CD4-positive, alpha-beta T cell treated with Interleukin-6 for 4 hours (primary cell): ENCODE data around the gene KCNK5.

Experiments used
- DNase-seq: peaks from one replicate; pipeline ENCODE4 v3.0.0-alpha.2; 2020; ENCODE audit warnings: mixed read lengths

KCNK5 gene

DNA sequence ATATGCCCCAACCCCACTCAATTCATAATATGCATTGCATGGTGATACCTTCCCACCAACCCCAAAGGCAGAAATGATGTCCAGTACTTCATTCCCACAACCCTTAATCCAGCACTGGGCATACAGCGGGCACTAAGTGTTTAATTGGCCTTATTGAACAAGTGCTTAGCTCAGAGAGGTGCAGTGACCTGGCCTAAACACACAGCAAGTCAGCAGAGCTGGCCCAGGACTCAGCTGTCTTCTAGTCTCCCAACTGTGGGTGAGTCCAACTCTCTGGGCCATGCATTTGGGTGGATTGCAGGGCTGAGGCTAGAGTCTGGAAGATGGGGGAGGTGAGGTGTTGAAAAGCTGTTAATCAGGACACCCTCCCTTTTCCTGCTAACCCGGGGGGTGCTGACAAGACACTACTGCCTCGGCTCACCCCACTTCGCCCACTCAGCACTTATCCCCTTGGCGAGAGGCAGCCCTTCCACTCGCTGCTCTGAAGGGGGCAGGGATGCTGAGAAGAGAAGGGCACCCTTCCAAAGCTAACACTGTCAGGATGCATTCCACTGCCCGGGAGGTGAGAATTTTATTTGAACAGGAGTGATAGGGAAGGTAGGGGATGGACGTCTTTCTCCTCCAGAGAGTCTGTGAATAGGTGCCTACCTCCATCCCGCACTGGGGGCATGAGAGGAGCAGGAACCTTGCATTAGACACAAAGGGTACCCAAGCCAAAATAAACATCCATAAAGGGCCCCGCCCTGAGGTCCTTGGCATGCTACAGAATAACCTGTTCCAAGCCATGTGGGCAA is 14.2 kb downstream of the KCNK5 start:
- no peak for DNase-seq

DNA sequence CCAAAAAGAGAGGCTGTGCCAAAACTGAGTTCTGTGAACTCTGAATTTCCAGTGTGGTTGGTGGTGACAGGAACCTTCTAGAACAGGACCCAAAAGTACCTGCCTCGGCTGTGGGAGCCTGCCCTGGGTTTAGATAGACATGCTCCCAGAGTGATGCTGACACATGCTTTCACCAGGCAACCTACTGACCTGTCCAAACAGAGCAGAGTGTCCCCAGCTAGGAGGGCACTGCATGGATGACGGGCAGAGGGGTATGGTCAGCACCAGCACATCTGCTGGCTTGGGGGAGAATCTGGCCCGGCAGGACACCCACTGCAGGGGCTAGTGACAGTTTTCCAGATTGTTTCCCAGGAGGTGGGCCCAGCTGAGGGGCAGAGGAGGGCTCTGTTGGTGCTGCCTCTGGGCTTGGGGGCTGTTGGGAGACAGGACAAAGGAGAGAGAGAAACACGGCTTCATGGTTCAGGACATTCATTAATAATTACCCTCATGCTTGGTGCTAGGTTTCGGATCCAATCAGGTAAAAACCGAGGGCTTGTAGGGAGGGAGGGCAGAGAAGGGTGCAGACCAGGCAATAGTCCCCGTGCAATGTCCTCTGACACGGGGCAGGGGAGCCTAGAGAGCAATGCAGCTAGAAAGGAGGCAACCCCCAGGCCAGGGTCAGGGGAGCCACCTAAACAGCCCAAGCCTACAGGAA is 15.0 kb downstream of the KCNK5 start:
- no peak for DNase-seq

DNA sequence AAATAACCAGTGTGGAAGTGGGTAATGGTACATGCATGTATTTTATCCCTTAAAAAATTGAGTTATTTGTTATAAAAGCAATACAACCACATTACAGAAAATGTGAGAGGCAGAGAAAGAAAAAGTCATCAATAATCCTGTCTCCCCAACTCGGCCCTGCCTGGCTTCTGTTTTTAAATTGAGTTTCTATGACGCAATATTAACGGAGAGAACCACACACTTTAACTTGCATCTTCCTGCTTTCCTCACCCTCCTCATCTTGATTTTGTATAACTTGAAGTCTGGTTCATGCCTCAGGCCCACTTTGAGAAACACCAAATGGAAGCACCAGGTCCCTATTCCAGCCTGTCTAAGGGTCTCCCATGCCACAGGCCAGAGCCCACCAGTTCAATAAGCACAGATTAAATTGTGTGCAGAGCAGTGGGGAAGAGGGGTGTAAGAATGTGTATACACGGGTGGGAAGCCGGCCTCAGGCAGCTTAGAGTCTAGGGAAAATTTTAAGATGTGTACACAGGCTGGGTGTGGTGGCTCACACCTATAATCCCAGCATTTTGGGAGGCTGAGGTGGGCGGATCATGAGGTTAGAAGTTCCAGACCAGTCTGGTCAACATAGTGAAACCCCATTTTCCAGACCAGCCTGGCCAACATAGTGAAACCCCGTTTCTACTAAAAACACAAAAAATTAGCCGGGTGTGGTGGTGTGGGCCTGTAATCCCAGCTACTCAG is 15.9 kb downstream of the KCNK5 start:
- no peak for DNase-seq

- no peak for DNase-seq
Measured at GRCh38 chr6:39211183-39211582, 18.1 kb downstream of the KCNK5 start.

DNA sequence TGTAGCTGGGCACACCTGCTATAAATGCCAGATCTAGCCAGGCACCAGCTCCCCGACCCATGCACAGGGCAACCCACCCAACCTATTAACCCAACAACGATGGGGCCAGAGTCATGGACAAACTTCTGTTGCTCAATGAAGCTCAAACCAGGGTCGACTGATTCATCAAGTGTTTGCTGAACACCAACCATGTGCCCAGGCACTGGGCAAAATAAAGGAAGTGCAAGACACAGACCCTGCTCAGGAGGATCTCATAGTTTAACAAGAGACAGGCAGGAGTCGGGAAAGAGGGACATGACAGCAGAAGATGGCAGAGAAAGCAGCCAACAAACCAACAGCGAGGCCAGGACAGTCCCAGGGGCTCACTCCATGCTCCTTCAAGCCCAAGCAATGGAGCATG is 18.8 kb downstream of the KCNK5 start:
- no peak for DNase-seq

DNA sequence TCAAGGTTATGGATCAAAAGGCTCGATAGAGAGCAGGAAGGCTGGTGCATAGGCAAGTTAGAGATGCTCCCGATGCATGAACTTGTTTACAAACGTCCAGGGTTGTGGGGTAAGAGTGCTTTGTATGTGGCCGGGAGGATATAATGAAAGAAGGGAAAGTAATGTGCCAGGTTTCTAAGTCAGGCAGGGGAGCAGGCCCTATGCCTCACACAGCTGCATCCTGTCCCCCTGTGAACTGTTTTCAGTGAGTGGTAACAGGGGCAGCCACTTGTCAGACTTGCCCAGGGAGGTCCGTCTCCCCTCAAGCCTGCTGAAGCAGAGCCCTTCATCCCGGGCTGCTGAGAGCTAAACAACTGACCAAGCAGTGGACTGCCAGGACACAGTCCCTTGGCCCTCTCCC is 19.4 kb downstream of the KCNK5 start:
- no peak for DNase-seq

DNA sequence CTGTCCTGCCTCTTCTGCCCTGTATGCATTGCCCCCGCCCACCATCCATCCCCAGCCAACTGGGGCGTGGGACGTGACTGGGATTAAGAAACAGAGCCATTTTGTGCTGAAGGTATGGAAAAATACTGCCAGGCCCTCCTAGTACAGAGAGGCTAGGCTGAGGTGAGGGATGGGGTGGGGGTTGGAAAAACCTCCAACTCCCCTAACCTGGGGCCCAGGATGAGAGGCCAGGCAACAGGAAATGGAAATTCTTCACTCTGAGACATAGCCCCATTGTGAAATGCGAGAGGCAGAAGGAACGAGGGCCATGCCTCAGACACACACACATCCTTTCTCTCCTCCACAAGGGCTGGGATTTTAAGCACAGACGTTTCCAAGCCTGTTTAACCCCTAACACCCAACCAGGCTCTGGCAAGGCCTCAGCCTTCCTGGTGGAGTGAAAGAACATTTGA is 19.9 kb downstream of the KCNK5 start:
- DNase-seq: no peak

DNA sequence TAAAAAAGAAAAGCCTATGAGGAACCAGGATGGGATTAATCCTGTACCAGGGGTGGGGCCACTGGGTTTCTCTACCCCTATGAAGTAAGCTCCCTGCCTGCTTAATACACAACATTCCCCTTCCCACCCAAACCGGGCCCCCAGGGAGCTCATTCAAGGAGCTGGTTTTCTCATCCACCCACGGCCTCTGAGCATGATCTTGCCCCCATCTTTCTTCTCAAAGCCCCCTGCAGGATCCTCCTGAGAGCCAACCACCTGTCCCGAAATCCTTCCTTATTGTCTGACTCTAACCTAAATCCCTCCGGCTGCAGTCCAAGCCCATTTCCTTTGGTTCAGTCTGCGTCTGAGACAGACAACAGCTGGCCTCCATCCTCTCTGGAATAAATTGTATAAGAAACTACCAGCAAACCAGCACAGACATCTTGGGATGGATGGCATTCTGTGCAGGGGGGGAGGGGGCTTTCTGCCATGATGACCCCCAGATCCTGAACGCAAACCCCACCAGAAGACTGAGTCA is 21.0 kb downstream of the KCNK5 start:
- no peak for DNase-seq

DNA sequence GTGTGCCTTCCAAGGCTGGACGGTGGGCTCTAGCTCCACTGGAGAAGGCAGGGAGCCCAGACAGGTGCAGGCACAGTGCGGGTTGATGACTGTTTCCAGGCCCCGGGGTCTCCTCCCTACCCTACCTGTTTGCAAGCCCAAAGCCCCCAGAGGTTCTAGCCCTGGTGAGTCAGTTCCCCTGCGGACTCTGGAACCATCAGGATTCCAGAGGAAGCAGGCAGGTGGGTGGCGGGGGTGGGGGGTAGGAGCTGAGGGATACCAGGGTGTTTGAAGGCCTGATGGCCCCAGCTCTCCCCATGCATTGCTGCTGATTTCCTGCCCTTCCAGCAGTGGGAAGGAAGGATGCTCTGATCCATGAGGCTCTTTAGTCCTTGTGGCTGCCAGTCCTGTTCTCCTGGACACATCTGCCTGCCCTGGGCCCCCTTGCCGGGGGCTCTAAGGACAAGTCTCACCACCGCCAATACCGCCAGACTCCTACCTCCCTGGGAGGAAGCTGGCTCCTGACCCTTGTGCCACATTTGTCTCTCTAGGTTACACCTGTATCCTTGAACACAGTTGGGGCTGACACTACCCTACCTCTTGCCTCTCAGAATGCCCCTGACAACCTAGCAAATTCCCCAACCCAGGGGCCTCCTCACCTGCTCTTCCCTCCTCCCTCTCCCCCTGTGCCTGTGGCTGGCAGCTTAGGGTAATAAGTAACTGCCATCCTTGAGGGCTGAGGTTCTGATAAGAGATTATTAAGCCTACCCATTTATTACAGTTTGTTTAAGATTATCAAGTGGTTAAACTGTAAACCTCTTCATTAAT is 21.7 kb downstream of the KCNK5 start:
- DNase-seq: no peak

GRCh38 chr6:39206250-39206721 is 23.0 kb downstream of the KCNK5 start:
- no peak for DNase-seq

DNA sequence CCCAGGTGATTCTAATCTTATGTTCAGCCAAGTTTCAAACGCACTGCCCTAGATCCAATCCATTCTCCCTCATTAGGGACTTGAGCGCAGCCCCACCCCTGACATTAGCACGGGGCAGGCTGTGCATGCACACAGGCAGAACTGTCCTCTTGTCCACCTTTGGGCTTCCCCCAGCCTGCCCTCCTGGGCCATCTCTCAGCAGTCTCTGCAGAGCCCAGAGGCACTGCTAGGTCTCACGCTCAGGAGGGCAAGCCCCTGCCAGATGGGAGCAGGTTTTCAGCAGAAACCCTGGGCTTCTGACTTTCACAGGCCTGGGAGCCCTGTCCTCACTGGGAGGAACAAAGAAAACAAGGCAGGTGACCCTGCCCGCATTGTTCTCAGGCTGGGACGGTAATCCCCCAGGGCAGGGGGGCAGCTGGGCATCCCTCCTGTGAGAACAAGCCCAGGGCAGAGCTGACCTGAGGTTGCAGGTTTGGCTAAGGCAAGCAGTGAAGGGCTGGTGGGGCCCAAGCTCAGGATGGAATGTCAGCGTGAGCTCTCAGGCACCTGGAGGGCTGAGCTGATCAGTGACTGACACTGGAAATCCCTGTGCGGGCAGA is 24.5 kb downstream of the KCNK5 start:
- no peak for DNase-seq

DNA sequence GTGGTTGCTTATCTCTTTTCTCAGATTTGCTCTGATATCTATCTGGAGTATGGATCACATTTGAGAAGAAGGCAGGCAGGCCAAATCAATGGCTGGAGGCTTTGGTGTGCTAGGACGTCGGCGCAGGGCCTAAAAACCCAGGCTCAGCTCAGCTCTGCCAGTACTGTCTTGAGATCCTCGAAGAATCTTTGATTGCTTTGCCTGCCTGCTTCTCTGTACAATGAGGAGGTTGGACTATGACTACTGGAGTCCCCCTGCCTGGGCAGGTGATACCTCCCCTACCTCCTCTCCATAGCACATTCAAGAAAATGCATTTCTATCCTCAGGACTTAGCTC is 25.1 kb downstream of the KCNK5 start:
- no peak for DNase-seq

DNA sequence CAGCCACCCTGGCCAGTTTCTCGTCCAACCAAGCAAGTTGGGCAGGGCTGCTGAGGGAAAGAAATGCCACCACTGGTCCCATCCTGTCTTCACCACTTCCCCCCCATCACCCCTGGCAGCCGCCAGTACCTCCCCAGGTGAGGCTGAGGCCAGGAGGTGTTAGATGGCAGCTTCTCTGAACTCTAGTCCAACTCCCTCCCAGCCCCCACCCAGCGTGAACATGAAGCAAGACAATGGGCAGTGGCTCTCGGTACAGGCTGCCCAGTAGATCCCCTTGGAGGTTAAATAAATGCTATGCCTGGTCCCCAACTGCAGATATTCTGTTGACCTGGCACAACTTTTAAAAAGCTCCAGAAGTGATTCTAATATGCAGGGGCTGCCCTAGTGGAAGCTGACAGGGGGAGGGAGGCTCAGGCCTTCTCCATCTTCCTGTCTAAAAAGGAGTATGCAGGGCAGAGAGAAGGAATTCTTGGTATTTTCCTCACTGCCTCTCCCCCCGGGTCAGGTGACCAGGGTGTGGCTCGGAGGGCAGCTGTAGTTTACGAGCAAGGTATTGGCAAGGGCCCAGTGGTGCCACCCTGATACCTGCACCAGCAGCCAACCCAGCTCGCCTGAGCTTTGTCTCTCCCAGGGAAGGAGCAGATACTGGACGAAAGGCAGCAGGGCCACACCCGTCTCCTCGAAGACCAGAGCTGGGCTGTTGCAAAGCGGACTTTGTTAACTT is 25.7 kb downstream of the KCNK5 start:
- DNase-seq: no peak

GRCh38 chr6:39202166-39202565 is 27.1 kb downstream of the KCNK5 start:
- DNase-seq: no peak

GRCh38 chr6:39200498-39201020 is 28.7 kb downstream of the KCNK5 start:
- DNase-seq: no peak

- DNase-seq: no peak
Measured at GRCh38 chr6:39199976-39200375, 29.3 kb downstream of the KCNK5 start.

DNA sequence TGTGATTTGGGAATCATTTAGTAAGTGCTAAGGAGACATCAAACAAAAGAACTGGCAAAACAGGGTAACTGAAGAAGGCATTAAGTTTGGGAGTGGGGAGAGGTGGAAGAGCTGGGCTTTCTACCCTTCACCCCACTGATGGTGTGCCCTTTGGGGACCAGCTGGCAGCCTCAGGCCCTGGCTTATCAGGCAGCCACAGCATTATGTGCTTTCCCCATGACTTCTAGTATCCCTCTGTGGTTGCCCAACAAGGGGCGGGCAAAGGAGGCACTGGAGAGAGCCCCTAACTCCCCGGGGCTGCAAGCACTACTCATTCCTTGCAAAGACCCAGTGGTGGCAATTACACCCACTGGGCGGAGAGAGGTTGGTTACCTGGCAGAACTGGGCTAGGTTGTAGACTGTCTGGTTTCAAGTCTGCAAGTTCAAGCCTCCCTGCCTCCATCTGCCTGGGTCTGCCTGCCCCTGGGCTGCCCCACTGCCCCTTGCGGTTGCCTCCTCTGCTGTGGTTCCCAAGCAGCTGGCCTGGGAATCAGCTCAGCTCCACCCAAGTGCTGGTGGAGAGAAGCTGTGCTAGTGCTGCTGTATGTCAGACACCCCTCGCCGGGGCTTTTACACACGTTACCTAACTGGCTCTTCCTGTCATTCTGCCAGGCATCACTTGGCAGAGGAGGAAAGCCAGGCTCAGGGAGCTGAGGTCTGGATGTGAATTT is 29.9 kb downstream of the KCNK5 start:
- DNase-seq: no peak

- no peak for DNase-seq
Measured at GRCh38 chr6:39198528-39198927, 30.7 kb downstream of the KCNK5 start.

GRCh38 chr6:39197922-39198500 is 31.3 kb downstream of the KCNK5 start:
- no peak for DNase-seq

DNA sequence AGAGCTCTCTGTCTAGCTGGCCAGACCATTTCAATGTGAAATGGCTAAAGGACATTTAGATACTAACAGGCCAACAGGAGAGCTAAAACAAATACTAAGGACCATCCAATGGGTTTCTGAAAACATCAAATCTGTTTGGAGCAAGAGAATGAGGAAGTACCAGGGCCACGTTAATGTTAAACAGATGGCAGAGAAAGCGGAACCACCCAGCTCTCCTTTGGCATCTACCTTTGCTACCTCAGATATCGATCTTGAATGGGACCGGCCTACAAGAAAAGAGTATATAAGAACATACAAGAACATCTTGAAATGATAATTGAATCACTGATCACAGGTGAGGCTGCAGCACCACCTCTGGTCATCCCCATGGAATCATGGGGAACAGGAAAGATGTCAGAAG is 31.8 kb downstream of the KCNK5 start:
- no peak for DNase-seq
